GM12892 (cell line): Measurements from ENCODE around the gene SUSD2.

ENCODE experiments used
- POLR2A ChIP-seq: IDR thresholded peaks from 2 replicates; pipeline ENCODE4 v1.6.1; 2011; ENCODE audit warnings: low read depth, low read length, control low read depth
- POLR2AphosphoS5 ChIP-seq: IDR thresholded peaks from 2 replicates; pipeline ENCODE4 v1.6.1; 2011; ENCODE audit warnings: low read depth, low read length, control low read depth
- TAF1 ChIP-seq: IDR thresholded peaks from 2 replicates; pipeline ENCODE4 v1.6.1; 2011; ENCODE audit warnings: low read depth, mild to moderate bottlenecking, control low read depth, low read length, borderline replicate concordance

GRCh38 chr22:24164940-24165339, 16.3 kb upstream of the SUSD2 start:
- TF ChIP-seq POLR2A (no peak), POLR2AphosphoS5 (no peak), TAF1 (no peak)
